GM23248 (cell line): Measurements from ENCODE around the gene ZBTB20. TPM values are rescaled to one million over a fixed set of nuclear protein-coding genes. Genes with fewer than 3 reads are reported as not detected.

Source experiments
- DNase-seq: peaks from one replicate; pipeline ENCODE4 v3.0.0-alpha.2; 2015
- H2AFZ ChIP-seq: fragments of 200-600 bp; sonication (generic); 2 replicates; pipeline ENCODE4 v1.6.1; 2016; ENCODE audit warnings: antibody characterized with exemption
- H3F3A ChIP-seq: fragments of 200-600 bp; sonication (generic); 2 replicates; pipeline ENCODE4 v1.6.1; 2016; ENCODE audit warnings: mild to moderate bottlenecking, antibody characterized with exemption, mixed run types; ENCODE audit not compliant: insufficient read depth
- H3K27ac ChIP-seq: fragments of 200-600 bp; sonication (generic); 2 replicates; pipeline ENCODE4 v1.5.1; 2016; ENCODE audit warnings: mild to moderate bottlenecking
- H3K27me3 ChIP-seq: fragments of 200-600 bp; sonication (generic); replicated peaks from 2 replicates; pipeline ENCODE4 v1.6.1; 2016; ENCODE audit warnings: mild to moderate bottlenecking; ENCODE audit not compliant: insufficient read depth
- H3K36me3 ChIP-seq: fragments of 200-600 bp; sonication (generic); 2 replicates; pipeline ENCODE4 v1.6.1; 2016; ENCODE audit warnings: low read depth, mild to moderate bottlenecking
- H3K4me1 ChIP-seq: fragments of 200-600 bp; sonication (generic); 2 replicates; pipeline ENCODE4 v1.6.1; 2016; ENCODE audit warnings: mild to moderate bottlenecking; ENCODE audit not compliant: insufficient read depth
- H3K4me2 ChIP-seq: fragments of 200-600 bp; sonication (generic); one replicate; pipeline ENCODE4 v1.6.1; 2016; ENCODE audit warnings: mild to moderate bottlenecking; ENCODE audit not compliant: unreplicated experiment
- H3K4me3 ChIP-seq: fragments of 200-600 bp; sonication (generic); 2 replicates; pipeline ENCODE4 v1.5.1; 2016; ENCODE audit warnings: mild to moderate bottlenecking
- H3K79me2 ChIP-seq: fragments of 200-600 bp; sonication (generic); 2 replicates; pipeline ENCODE4 v1.6.1; 2016; ENCODE audit warnings: mild to moderate bottlenecking; ENCODE audit not compliant: insufficient read depth
- H3K9ac ChIP-seq: fragments of 200-600 bp; sonication (generic); 2 replicates; pipeline ENCODE4 v1.6.1; 2016; ENCODE audit warnings: mild to moderate bottlenecking
- H3K9me2 ChIP-seq: fragments of 200-600 bp; sonication (generic); 2 replicates; pipeline ENCODE4 v1.6.1; 2016; ENCODE audit warnings: mixed run types, mild to moderate bottlenecking, moderate library complexity; ENCODE audit not compliant: insufficient read depth
- H3K9me3 ChIP-seq: fragments of 200-600 bp; sonication (generic); one replicate; pipeline ENCODE4 v1.6.1; 2017; ENCODE audit warnings: low read depth
- H4K20me1 ChIP-seq: fragments of 200-600 bp; sonication (generic); 2 replicates; pipeline ENCODE4 v1.6.0; 2016; ENCODE audit not compliant: insufficient read depth
- EZH2 ChIP-seq: fragments of 200-600 bp; sonication (generic); IDR thresholded peaks from 2 replicates; pipeline ENCODE4 v1.6.1; 2018; ENCODE audit warnings: antibody characterized with exemption, mild to moderate bottlenecking; ENCODE audit not compliant: insufficient read depth, poor library complexity, severe bottlenecking
- EZH2phosphoT487 ChIP-seq: fragments of 200-600 bp; sonication (generic); IDR thresholded peaks from 2 replicates; pipeline ENCODE4 v1.6.1; 2018; ENCODE audit warnings: antibody characterized with exemption, moderate library complexity, mild to moderate bottlenecking, low read depth; ENCODE audit not compliant: insufficient read depth
- WGBS, 2 experiments: methylation state at CpG; one replicate each; pipeline ENCODE4 v1.1.6; 2015 to 2017; ENCODE audit warnings: low lambda C conversion rate in 2 of 2, low coverage in 1 of 2; ENCODE audit errors: missing lambda C conversion rate in 2 of 2; 5-methylcytosine and 5-hydroxymethylcytosine counted together
- in situ Hi-C: fragments of 300-500 bp; cut with MboI; formaldehyde crosslinking; loops from 2 replicates; pipeline ENCODE4 v1.15.0; 2020
- polyA plus RNA-seq: library from polyadenylated mRNA; unstranded; fragments of >200 nt; fragmentation: Nextera tagmentation; extraction: Ambion mirVana; gene quantifications from 2 replicates; pipeline ENCODE4 v1.2.1, GENCODE V29; 2016
- total RNA-seq: library from RNA; depleted of rRNA; stranded (reverse); fragments of >200 nt; shearing (Covaris generic); gene quantifications from 2 replicates; pipeline ENCODE4 v1.2.3, GENCODE V29; 2014

Gene ZBTB20
- total and polyA plus RNA-seq, 2 experiments from 2014 or later: 9.2 to 12.2 TPM

- peaks cover 68% of the 10 kb centered on the region for H3K79me2 ChIP-seq
- no peak overlapping the region for H3K4me3 ChIP-seq
- in situ Hi-C loops: no loop called here
These were observed 531.5 kb downstream of the ZBTB20 start for GRCh38 chr3:114615523-114616085.

GRCh38 chr3:114609973-114610630, 537.0 kb downstream of the ZBTB20 start:
- DNase-seq: no peak
- Histone ChIP-seq H4K20me1 (no peaks in the 10 kb centered on the region), H3F3A (peaks cover 25% of the 10 kb centered on the region), H3K36me3 (no peaks in the 10 kb centered on the region), H3K27ac (no peak overlapping the region), H3K27me3 (no peaks in the 10 kb centered on the region), H3K4me3 (no peak overlapping the region), H3K9ac (no peak overlapping the region), H3K9me2 (no peaks in the 10 kb centered on the region), H3K4me1 (peaks cover 19% of the 10 kb centered on the region), H3K79me2 (peaks cover 45% of the 10 kb centered on the region), H3K9me3 (no peaks in the 10 kb centered on the region), H3K4me2 (no peak overlapping the region), H2AFZ (no peak overlapping the region)
- in situ Hi-C loops: no loop called here
- TF ChIP-seq EZH2 (no peak), EZH2phosphoT487 (no peak)
- 96 to 99% methylated on average over 4 of the region's 4 CpGs for WGBS, 2 experiments

More at GRCh38 chr3:114615523-114616085, 531.5 kb downstream of the ZBTB20 start:
- Histone ChIP-seq H3K4me1 (no peaks in the 10 kb centered on the region), H3K4me2 (no peak overlapping the region), H3F3A (no peaks in the 10 kb centered on the region), H3K36me3 (no peaks in the 10 kb centered on the region), H3K27ac (no peak overlapping the region), H4K20me1 (no peaks in the 10 kb centered on the region), H3K9ac (no peak overlapping the region), H3K9me3 (no peaks in the 10 kb centered on the region), H3K9me2 (no peaks in the 10 kb centered on the region), H2AFZ (no peak overlapping the region), H3K27me3 (no peaks in the 10 kb centered on the region)
- 82 to 85% methylated on average over 9 of the region's 9 CpGs for WGBS, 2 experiments
- DNase-seq: no peak
- no peak for TF ChIP-seq EZH2
- TF ChIP-seq EZH2phosphoT487: no peak

GRCh38 chr3:114608293-114608692, 538.8 kb downstream of the ZBTB20 start:
- Histone ChIP-seq H3K4me3 (peak overlapping the region; percentile 31), H3K79me2 (peaks cover 47% of the 10 kb centered on the region), H3K36me3 (no peaks in the 10 kb centered on the region), H2AFZ (no peak overlapping the region), H3K27me3 (no peaks in the 10 kb centered on the region), H3K9me2 (no peaks in the 10 kb centered on the region), H3K4me2 (peak overlapping the region; percentile 43), H3K9me3 (no peaks in the 10 kb centered on the region), H4K20me1 (no peaks in the 10 kb centered on the region), H3F3A (peaks cover 25% of the 10 kb centered on the region), H3K4me1 (peaks cover 19% of the 10 kb centered on the region), H3K9ac (peak overlapping the region; percentile 11; the same call in 1 of the 2 replicates), H3K27ac (peak overlapping the region; percentile 64)
- TF ChIP-seq EZH2phosphoT487 (no peak), EZH2 (no peak)
- peak; percentile 87 for DNase-seq
- in situ Hi-C loops: no loop called here
- WGBS, 2 experiments: 0 to 4% methylated on average over 1 of the region's 1 CpG

DNA sequence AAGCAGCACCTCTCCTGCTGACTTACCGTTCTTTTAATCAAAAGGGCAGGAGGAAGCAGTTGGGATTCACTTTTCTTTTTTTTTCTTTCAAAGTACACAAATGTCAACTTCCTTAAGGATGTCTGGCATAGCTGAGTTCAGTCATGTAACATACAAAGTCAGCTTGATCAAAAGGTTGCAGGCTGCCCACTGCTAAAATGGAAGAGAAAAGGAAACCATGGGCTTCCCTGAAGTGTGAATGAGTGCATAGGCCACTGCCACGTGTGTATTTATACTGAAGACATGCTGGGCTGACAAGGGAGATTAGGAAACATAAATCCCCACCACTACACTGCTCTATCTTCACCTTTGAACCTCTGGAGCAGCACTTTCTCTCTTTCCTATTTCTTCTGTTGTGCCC, 540.8 kb downstream of the ZBTB20 start:
- no peak for DNase-seq
- in situ Hi-C loops: no loop called here
- peaks cover 25% of the 10 kb centered on the region for H3F3A ChIP-seq
- H3K36me3 ChIP-seq: no peaks in the 10 kb centered on the region
- TF ChIP-seq EZH2phosphoT487 (no peak), EZH2 (no peak)
- no peak overlapping the region for H3K4me2 ChIP-seq
- H3K4me1 ChIP-seq: peaks cover 19% of the 10 kb centered on the region
- H3K27ac ChIP-seq: no peak overlapping the region
- no peaks in the 10 kb centered on the region for H3K9me2 ChIP-seq
- no peak overlapping the region for H3K4me3 ChIP-seq
- no peaks in the 10 kb centered on the region for H3K27me3 ChIP-seq
- H3K9me3 ChIP-seq: no peaks in the 10 kb centered on the region
- H3K79me2 ChIP-seq: peaks cover 45% of the 10 kb centered on the region
- no peak overlapping the region for H2AFZ ChIP-seq
- no peak overlapping the region for H3K9ac ChIP-seq
- 40 to 50% methylated on average over 2 of the region's 2 CpGs for WGBS, 2 experiments
- H4K20me1 ChIP-seq: no peaks in the 10 kb centered on the region
